Spinal cord (tissue), 10 donors: Measurements from ENCODE around the gene DENND5A. TPM values are rescaled to one million over a fixed set of nuclear protein-coding genes. Genes with fewer than 3 reads are reported as not detected.

Source experiments
- DNase-seq, 6 donors: peaks; one replicate each; pipeline versions ENCODE4 v3.0.0 to v3.0.0-alpha.2; 2013 to 2015; ENCODE audit warnings: low spot score in 6 of 6, low read depth in 4 of 6
- H3K27ac ChIP-seq: one replicate; pipeline ENCODE4 v1.5.1; 2013; ENCODE audit warnings: low read depth, low read length, control low read depth
- H3K27me3 ChIP-seq: one replicate; pipeline ENCODE4 v1.6.1; 2013; ENCODE audit warnings: low read length; ENCODE audit not compliant: control insufficient read depth, insufficient read depth
- H3K36me3 ChIP-seq: one replicate; pipeline ENCODE4 v1.6.1; 2013; ENCODE audit warnings: low read length; ENCODE audit not compliant: control insufficient read depth, insufficient read depth
- H3K4me1 ChIP-seq: one replicate; pipeline ENCODE4 v1.6.1; 2013; ENCODE audit warnings: low read length; ENCODE audit not compliant: control insufficient read depth, insufficient read depth
- H3K4me3 ChIP-seq: one replicate; pipeline ENCODE4 v1.5.1; 2013; ENCODE audit warnings: low read depth, low read length, control low read depth
- H3K9me3 ChIP-seq: one replicate; pipeline ENCODE4 v1.6.1; 2013; ENCODE audit warnings: low read length; ENCODE audit not compliant: control insufficient read depth, insufficient read depth
- WGBS: methylation state at CpG from one replicate; pipeline ENCODE4 v1.1.5; 2013; ENCODE audit warnings: missing lambda C conversion rate; ENCODE audit not compliant: insufficient coverage; 5-methylcytosine and 5-hydroxymethylcytosine counted together
- polyA plus RNA-seq, 2 donors: library from polyadenylated mRNA; unstranded; fragments of 120-200 nt; gene quantifications; one replicate each; pipeline ENCODE4 v1.2.1, GENCODE V29; 2013; ENCODE audit not compliant: insufficient read length in 2 of 2
- total RNA-seq, 2 donors: library from RNA; depleted of rRNA in 1 of 2; stranded (reverse); fragments of 120-200 nt in 1 of 2; fragments of >200 nt in 1 of 2; gene quantifications; one replicate each; pipeline versions ENCODE4 v1.2.3 to v1.2.4, GENCODE V29; 2013 to 2014
- donor health status: healthy.

Gene DENND5A
- total and polyA plus RNA-seq, 4 donors = 179 to 285 (median 183) TPM

- Histone ChIP-seq H3K27me3 (no peaks in the 10 kb centered on the region), H3K27ac (peak overlapping the region; percentile 18), H3K9me3 (no peaks in the 10 kb centered on the region), H3K4me1 (peaks cover 23% of the 10 kb centered on the region), H3K36me3 (peaks cover 54% of the 10 kb centered on the region), H3K4me3 (no peak overlapping the region)
- WGBS = 60% methylated on average over 3 of the region's 3 CpGs
- no peak for DNase-seq
Observed at GRCh38 chr11:9138133-9138453, 127.1 kb downstream of the DENND5A start.

- peaks cover 50% of the 10 kb centered on the region for H3K36me3 ChIP-seq
- no peak overlapping the region for H3K4me3 ChIP-seq
- no peaks in the 10 kb centered on the region for H3K9me3 ChIP-seq
- peak; percentile 35 to 92 (median 58) for DNase-seq
- 8% methylated on average over 6 of the region's 10 CpGs for WGBS
- no peaks in the 10 kb centered on the region for H3K27me3 ChIP-seq
- peaks cover 19% of the 10 kb centered on the region for H3K4me1 ChIP-seq
- peak overlapping the region; percentile 18 for H3K27ac ChIP-seq
Observed at GRCh38 chr11:9137293-9138132, 127.6 kb downstream of the DENND5A start.

DNA sequence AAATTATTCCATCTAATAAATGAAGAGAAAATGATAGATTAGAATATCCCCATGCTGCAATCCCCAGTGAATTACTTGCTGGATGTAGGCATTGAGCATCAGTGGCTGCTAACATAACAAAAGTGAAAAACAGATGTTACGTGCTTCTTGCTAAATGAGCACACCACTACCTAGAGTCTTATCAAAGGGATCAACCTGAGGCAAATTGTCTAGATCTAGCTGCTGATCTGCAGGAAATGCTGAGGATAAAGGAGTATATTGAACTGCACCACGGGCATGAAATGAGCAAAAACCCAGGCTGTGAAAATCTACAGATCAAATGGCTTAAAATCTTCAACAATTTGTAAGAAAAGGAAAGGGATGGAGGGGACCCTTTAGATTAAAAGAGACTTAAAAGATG lies 128.4 kb downstream of the DENND5A start:
- Histone ChIP-seq H3K4me1 (peaks cover 18% of the 10 kb centered on the region), H3K27ac (no peak overlapping the region), H3K27me3 (no peaks in the 10 kb centered on the region), H3K36me3 (peaks cover 45% of the 10 kb centered on the region), H3K9me3 (no peaks in the 10 kb centered on the region), H3K4me3 (no peak overlapping the region)
- DNase-seq = no peak
- no CpG with 5 or more reads among the region's 2 CpGs for WGBS

DNA sequence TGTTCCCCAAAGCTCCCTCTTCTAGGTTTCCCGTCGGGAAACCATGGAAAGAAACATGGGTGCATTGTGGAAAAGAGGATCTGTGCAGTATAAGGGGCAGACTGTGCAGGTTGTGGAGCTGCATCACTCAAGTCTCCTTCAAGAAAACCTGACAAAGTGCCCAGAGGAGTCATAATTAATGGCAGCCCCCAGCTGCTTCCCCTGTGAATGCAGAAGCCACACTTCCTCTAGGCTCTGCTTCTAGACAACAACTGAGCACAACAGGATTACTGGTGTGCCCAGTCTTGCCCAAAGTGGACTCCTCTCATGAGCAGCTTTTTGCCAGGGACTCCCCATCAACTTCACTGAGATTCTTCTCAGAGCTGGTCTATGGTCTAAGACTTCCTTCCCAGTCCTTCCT lies 131.2 kb downstream of the DENND5A start:
- H3K36me3 ChIP-seq = peaks cover 26% of the 10 kb centered on the region
- H3K4me3 ChIP-seq = no peak overlapping the region
- WGBS = 100% methylated on average over 2 of the region's 2 CpGs
- no peak for DNase-seq
- no peaks in the 10 kb centered on the region for H3K9me3 ChIP-seq
- no peaks in the 10 kb centered on the region for H3K27me3 ChIP-seq
- peaks cover 14% of the 10 kb centered on the region for H3K4me1 ChIP-seq
- no peak overlapping the region for H3K27ac ChIP-seq

DNA sequence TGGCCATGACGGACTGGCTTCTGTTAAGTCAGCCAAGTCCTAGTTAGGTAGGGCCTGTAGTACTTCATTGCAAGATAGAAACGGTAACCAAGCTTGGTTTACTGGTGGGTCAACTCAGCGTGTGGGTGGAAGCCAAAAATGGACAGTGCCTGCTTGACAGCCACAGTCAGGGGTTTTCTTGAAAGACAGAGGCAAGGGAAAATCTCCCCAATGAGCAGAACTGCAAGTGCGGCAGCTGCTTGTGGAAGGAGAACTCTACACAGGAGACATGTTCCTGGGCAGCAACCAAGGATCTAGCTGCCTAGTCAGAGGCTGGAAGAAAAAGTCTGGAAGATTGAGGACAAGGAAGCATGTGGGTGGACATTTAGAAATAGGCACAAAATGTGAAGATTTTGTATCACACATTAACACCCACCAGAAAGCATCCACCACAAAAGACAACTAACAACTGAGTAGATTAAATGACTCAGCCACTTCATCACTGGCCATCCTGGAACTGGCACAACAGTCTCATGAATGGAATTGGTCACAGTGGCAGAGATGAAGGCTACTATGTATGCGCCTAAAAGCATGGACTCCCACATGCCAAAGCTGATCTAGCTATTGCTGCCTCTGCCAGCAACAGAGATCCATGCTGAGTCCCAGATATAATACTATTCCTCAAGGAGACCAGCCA lies 132.8 kb downstream of the DENND5A start:
- no peaks in the 10 kb centered on the region for H3K9me3 ChIP-seq
- no peak for DNase-seq
- H3K4me3 ChIP-seq = no peak overlapping the region
- peaks cover 12% of the 10 kb centered on the region for H3K36me3 ChIP-seq
- H3K27ac ChIP-seq = no peak overlapping the region
- 90% methylated on average over 5 of the region's 5 CpGs for WGBS
- no peaks in the 10 kb centered on the region for H3K27me3 ChIP-seq
- H3K4me1 ChIP-seq = peaks cover 2% of the 10 kb centered on the region

DNA sequence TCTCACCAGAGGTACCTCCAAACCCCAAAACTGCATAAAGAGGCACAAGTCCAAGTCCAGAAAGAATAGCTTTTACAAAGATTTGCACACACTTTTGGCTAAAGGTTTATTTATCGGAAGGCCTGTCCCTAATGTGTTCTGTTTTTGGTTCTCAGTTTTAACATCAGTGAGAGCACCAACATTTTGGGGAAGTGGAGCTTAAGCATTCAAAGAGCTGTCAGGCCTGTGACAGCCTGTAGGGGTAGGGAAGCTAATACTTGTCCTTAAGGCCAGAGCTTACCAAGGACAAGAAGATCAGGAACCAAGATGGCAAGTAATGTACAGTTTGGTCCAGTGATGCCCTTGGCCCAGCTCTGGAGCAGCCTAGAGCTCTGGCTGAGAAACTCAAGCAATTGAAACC lies 134.9 kb downstream of the DENND5A start:
- no peak for DNase-seq
- H3K27me3 ChIP-seq = no peaks in the 10 kb centered on the region
- no peaks in the 10 kb centered on the region for H3K4me1 ChIP-seq
- WGBS = 86% methylated on average over 1 of the region's 1 CpG
- no peak overlapping the region for H3K27ac ChIP-seq
- peaks cover 4% of the 10 kb centered on the region for H3K36me3 ChIP-seq
- H3K4me3 ChIP-seq = no peak overlapping the region
- H3K9me3 ChIP-seq = no peaks in the 10 kb centered on the region

DNA sequence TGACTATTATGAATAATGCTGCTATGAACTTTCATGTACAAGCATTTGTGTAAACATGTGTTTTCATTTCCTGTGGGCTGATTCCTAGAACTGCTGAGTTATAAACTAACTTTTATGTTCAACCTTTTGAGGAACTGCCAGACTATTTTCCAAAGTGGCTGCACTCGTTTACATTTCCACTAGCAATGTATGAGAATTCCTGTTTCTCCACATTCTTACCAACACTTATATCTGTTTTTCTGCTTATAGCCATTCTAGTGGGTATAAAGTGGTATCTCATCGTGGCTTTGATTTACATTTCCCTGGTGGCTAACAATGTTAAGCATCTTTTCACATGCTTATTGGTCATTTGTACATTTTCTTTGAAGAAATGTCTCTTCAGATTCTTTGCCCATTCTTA lies 138.5 kb downstream of the DENND5A start:
- no CpG with 5 or more reads among the region's 2 CpGs for WGBS
- Histone ChIP-seq H3K4me3 (no peak overlapping the region), H3K9me3 (no peaks in the 10 kb centered on the region), H3K36me3 (peaks cover 2% of the 10 kb centered on the region), H3K4me1 (no peaks in the 10 kb centered on the region), H3K27ac (no peak overlapping the region), H3K27me3 (no peaks in the 10 kb centered on the region)
- DNase-seq = no peak

DNA sequence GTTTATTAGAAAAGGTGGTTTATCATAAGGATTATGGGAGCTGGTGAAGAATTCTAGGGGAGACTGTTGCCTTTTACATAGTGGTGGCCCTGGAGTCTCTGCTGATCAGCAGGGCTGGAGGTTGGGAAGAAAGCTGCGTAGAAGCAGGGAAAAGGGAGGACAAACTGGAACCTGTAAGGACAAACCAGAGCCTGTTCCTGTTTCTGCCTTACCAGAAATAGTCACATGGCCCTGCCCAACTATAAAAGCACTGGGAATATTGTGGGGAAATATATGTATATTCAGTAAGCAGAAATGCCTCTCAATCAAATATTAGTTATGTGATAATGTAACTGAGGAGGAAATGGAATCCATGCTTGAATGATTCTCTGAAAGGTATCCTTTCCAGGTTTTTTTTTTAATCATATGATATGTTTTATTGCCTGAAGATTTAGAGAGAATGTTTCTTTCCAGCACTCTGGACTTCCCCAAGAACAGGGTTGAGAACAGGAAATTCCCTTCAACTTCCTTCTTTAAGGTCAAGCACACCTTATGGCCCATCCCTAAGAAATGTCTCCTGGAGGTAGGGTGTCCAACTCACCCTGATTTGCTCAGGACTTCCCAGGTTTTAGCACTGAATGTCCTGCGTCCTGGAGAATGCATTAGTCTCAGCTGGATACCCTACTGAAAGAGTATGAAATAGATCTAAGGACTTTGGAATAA lies 139.8 kb downstream of the DENND5A start:
- no peak overlapping the region for H3K4me3 ChIP-seq
- DNase-seq = no peak
- no peaks in the 10 kb centered on the region for H3K27me3 ChIP-seq
- H3K36me3 ChIP-seq = peaks cover 2% of the 10 kb centered on the region
- H3K4me1 ChIP-seq = no peaks in the 10 kb centered on the region
- 100% methylated on average over 1 of the region's 2 CpGs for WGBS
- H3K27ac ChIP-seq = no peak overlapping the region
- no peaks in the 10 kb centered on the region for H3K9me3 ChIP-seq

DNA sequence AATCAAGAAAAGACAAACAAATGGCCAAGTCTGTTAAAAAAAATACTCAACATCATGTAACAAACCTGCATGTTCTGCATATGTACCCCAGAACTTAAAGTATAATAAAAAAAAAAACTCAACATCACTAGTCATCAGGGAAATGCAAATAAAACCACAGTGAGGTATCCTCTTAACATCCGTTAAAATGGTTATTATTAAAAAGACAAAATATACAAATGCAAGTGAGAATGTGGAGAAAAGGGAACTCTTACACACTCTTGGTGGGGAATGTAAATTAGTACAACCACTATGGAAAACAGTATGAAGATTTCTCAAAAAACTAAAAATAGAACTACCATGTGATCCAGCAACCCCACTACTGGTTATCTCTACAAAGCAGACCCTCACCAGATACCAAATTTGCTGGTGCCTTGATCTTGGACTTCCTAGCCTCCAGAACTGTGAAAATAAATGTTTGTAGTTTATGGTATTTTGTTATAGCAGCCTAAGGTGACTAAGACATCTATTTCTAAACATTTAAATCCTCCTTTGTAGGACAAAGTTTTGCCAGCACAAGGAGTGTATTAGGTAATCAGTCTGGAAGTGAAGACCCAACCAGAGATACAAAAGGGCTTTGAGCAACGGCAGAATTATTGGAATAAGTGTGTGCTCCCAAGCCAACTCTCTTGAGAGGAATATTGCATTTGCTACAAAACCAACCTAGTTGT lies 141.4 kb downstream of the DENND5A start:
- Histone ChIP-seq H3K9me3 (no peaks in the 10 kb centered on the region), H3K27me3 (no peaks in the 10 kb centered on the region), H3K4me3 (no peak overlapping the region), H3K4me1 (no peaks in the 10 kb centered on the region), H3K36me3 (peaks cover 2% of the 10 kb centered on the region), H3K27ac (no peak overlapping the region)
- no peak for DNase-seq
- no CpG with 5 or more reads among the region's 2 CpGs for WGBS
